Cardiac fibroblast (primary cell): ENCODE results near the gene GPER1.
"Not testable (repeated sequence)": the region's sequence is repeated elsewhere in the genome, so short reads cannot be mapped to it uniquely, and the experiment has no call there.

Source experiments
- DNase-seq, 2 donors: peaks; one replicate each; pipeline versions ENCODE4 v3.0.0 to v3.0.0-alpha.2; 2010; ENCODE audit warnings: low read depth in 2 of 2
- H3K4me3 ChIP-seq, 2 donors: replicated peaks in 1 of 2; 1 replicate in 1 of 2; 2 replicates in 1 of 2; pipeline ENCODE4 v1.5.1; 2011; ENCODE audit warnings: low read depth in 2 of 2, low read length in 2 of 2, mild to moderate bottlenecking in 2 of 2, moderate library complexity in 1 of 2
- TF ChIP-seq, protein P1 (sequence below): IDR thresholded peaks from one replicate; pipeline ENCODE4 v1.5.1; 2011; ENCODE audit warnings: low read depth, mild to moderate bottlenecking, low read length, inconsistent platforms

The GPER1 gene

DNA sequence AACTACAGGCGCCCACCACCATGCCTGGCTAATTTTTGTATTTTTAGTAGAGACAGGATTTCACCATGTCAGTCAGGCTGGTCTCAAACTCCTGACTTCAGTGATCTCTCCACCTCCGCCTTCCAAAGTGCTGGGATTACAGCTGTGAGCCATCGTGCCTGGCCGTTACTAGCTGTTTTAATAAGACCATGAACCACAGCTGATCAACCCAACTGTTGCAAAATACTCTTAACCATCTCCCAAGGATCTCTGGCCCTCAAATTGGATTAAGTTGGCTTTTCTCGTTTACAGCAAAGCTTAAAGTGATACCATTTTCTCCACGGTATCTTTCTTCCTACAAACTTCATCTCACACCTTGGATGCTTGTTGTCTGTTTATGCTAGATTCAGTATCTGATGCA is 53.7 kb downstream of the GPER1 start:
- DNase-seq: no peak
- no peak overlapping the region for H3K4me3 ChIP-seq
- TF ChIP-seq, protein P1, sequence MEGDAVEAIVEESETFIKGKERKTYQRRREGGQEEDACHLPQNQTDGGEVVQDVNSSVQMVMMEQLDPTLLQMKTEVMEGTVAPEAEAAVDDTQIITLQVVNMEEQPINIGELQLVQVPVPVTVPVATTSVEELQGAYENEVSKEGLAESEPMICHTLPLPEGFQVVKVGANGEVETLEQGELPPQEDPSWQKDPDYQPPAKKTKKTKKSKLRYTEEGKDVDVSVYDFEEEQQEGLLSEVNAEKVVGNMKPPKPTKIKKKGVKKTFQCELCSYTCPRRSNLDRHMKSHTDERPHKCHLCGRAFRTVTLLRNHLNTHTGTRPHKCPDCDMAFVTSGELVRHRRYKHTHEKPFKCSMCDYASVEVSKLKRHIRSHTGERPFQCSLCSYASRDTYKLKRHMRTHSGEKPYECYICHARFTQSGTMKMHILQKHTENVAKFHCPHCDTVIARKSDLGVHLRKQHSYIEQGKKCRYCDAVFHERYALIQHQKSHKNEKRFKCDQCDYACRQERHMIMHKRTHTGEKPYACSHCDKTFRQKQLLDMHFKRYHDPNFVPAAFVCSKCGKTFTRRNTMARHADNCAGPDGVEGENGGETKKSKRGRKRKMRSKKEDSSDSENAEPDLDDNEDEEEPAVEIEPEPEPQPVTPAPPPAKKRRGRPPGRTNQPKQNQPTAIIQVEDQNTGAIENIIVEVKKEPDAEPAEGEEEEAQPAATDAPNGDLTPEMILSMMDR: no peak

DNA sequence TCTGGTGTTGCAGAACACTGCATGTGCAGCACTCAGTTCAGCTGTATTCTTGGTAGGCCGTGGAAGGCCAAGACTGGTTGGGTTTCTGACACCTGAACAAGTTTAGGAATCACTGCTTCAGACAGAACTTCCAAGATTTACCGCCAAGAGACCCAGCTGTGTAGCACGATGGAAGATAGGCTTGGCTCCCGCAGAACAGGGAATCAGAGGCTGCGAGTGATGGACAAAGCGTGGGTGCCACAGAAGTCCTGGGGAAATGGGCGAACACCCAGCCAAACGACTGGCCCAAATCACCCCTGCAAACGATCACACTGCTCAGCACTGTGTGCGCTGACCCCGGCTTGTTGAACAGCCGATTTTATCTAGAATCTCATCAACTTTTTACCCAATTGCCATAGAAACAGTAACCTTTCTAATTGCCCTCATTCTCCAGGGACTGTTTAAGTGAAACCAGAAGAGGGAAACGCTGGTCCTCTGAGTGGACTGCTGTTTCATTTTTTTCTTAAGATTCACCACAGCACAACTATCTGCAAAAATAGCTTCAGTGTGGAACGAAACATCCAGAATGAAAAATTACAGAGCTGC is 54.2 kb downstream of the GPER1 start:
- no peak overlapping the region for H3K4me3 ChIP-seq
- TF ChIP-seq, protein P1: no peak
- no peak for DNase-seq

DNA sequence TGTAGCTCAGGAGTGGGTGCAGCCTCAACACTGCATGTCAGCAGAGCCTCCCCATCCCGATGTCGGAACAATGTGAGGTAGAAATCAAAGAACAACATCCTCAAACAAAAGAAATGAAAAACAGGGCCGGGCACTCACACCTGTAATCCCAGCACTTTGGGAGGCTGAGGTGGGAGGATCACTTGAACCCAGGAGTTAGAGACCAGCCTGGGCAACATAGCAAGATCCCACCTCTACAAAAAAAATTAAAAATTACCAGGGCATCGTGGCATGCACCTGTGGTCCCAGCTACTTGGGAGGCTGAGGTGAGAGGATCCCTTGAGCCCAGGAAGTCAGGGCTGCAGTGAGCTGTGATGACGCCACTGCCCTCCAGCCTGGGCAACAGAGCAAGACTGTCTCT is 55.1 kb downstream of the GPER1 start:
- not testable (repeated sequence) for H3K4me3 ChIP-seq, DNase-seq
